NCI-H2196 treated with DMSO at 0.1 percent for 48 hours (cell line): Measurements from ENCODE around the gene ANKMY2.
"Not testable (repeated sequence)": the region's sequence is repeated elsewhere in the genome, so short reads cannot be mapped to it uniquely, and the experiment has no call there.

ENCODE experiments used
- DNase-seq: peaks from one replicate; lab custom pipeline; 2025; ENCODE audit not compliant: unreplicated experiment; lab: John Stamatoyannopoulos, UW

The ANKMY2 gene

GRCh38 chr7:16645593-16646471, at the start of gene ANKMY2, which contains the start of gene BZW2:
Gene ANKMY2 (minus strand): TSS chr7:16645754. CDS start chr7:16645573, 181 bp downstream.
Gene BZW2 (plus strand): TSS chr7:16646181. CDS start chr7:16665444, 19,263 bp downstream.
- DNase-seq = peak; percentile 85

DNA sequence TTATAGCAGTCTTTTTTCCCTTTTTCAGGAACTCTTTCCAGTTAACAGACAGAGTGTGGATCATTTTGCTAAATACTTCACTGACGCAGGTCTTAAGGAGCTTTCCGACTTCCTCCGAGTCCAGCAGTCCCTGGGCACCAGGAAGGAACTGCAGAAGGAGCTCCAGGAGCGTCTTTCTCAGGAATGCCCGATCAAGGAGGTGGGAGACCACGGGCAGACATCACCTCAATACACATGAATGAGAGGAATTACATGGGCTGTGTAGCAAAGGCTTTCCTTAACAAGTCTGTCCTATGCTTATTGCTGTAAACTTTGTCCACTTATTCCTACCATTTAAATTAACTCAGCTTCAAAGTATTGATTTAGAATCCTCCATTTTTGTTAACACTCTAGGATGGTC, 49.3 kb upstream of the ANKMY2 start:
- no peak for DNase-seq

DNA sequence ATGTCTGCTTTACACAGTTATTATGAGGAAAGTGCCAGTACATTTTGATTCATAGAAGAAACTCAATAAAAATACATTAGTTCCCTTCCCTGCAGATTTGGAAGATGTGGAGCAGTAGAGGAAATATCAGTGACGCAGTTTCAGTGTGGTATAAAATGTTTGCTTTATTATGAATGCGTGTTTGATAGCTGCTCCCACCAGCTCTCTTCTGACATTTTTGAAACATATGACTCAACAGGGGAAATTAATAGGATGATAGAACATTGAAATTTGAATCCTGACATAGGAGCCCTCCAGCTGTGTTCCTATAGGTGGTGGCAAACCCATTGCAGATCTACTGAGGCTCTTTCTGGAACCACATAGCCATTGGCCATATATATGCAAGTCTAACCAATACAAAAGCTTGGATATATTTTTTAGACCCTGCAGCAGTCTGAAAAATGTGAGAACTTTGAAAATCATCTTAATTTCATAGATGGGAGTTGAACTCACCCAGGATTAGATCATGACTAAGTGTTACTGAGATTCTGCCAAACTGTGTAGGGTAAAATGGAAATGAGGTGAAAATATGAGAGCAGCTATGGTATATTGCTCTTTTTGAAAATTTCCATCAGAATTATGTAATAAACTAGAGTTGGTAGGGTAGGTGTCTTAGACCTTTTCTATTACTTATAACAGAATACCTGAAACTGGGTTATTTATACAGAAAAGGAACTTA, 48.2 kb upstream of the ANKMY2 start:
- no peak for DNase-seq

GRCh38 chr7:16691241-16691640, 45.7 kb upstream of the ANKMY2 start:
- DNase-seq = no peak

- no peak for DNase-seq
These were observed 42.7 kb upstream of the ANKMY2 start for GRCh38 chr7:16688249-16688648.

GRCh38 chr7:16685535-16685934, 40.0 kb upstream of the ANKMY2 start:
- DNase-seq = no peak

DNA sequence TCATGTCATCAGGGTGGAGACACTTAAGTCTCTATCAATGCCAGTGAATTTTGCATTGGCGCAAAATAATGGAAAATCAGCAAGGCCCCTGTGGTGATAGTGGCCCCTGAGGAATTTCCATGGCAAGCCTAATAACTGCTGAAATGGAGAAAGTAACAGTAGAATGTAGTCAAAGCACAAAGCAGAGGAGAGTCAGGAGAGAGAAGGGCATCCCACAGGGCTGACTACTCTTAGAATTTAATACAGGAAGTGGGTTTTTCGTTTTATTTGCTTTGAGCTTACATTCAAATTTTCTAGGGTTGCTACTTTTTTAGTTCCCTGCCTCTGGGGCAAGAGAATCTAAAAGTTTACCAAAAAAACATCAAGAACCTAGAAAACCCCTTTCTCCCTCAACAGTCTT, 39.4 kb upstream of the ANKMY2 start:
- no peak for DNase-seq

- not testable (repeated sequence) for DNase-seq
These were observed 33.4 kb upstream of the ANKMY2 start for GRCh38 chr7:16678645-16679566.

DNA sequence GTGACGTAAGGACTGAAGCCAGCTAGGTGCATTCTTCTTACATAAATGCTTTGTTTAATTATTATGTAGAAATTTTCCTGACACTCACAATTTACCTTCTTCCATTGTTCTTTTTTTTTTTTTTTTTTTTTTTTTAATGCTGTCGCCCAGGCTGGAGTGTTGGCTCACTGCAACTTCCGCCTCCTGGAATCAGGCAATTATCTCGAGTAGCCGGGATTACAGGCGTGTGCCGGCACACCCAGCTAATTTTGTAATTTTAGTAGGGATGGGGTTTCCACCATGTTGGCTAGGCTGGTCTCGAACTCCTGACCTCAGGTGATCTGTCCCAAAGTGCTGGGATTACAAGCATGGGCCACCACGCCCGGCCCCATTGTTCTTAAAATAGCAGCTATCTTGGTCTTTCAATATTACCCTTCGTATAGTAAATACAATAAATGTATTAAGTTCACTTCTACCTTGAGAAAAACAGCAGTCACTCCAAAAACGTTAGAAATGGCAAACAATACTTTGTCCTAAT, 32.5 kb upstream of the ANKMY2 start:
- DNase-seq = no peak

- no peak for DNase-seq
These were observed 29.7 kb upstream of the ANKMY2 start for GRCh38 chr7:16675277-16675676.

DNA sequence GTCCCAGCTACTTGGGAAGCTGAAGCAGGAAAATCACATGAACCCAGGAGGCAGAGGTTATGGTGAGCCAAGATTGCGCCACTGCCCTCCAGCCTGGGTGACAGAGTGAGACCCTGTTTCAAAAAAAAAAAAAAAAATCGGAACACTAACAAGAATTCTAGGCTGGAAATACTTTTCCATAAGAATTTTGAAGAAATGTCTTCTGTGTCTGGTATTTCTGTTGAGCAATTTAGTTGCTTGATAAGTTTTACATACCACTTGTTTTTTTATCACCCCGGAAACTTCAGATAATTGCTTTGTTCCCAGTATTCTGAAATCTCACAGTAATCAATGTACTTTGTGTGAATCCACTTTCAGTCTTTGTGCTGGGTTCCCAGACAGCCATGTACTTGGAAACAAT, 26.3 kb upstream of the ANKMY2 start:
- no peak for DNase-seq

- no peak for DNase-seq
These were observed 25.3 kb upstream of the ANKMY2 start for GRCh38 chr7:16670731-16671344.

GRCh38 chr7:16670021-16670420, 24.5 kb upstream of the ANKMY2 start:
- DNase-seq = no peak

DNA sequence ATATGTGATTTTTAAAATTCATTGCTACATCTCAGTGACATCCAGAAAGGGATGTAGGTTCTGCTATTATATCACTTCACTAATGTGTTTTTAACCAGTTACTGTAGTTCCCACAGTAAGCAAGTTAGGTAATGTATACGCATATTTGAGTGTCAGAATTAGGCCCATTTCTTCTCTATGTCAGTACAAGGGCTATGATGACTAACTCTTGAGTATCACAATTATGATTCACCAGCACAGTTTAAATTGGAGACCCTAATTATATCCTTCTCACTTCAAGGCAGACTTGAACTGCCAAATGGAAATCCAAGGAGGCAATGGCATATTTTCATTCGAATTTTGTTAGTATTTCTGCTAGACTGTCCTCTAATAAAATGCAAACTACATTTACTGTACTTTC, 24.0 kb upstream of the ANKMY2 start:
- DNase-seq = no peak

DNA sequence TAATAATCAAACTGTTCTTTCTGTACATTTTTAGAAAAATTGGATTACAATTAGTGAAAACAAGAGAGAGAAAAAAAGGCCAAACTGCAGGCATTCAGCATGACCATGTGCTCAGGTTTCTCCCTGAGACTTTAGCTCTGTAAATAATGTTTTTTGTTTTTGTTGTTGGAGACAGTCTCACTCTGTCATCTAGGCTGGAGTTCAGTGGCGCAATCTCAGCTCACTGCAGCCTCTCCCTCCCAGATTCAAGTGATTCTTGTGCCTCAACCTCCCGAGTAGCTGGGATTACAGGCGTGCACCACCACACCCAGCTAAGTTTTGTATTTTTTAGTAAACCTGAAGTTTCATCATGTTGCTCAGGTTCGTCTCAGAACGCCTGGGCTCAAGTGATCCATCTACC, 23.4 kb upstream of the ANKMY2 start:
- DNase-seq = no peak

GRCh38 chr7:16668049-16668858, 22.7 kb upstream of the ANKMY2 start:
- DNase-seq = no peak

- DNase-seq = no peak
These were observed 21.8 kb upstream of the ANKMY2 start for GRCh38 chr7:16667355-16667754.

- no peak for DNase-seq
These were observed 16.4 kb upstream of the ANKMY2 start for GRCh38 chr7:16661924-16662323.

DNA sequence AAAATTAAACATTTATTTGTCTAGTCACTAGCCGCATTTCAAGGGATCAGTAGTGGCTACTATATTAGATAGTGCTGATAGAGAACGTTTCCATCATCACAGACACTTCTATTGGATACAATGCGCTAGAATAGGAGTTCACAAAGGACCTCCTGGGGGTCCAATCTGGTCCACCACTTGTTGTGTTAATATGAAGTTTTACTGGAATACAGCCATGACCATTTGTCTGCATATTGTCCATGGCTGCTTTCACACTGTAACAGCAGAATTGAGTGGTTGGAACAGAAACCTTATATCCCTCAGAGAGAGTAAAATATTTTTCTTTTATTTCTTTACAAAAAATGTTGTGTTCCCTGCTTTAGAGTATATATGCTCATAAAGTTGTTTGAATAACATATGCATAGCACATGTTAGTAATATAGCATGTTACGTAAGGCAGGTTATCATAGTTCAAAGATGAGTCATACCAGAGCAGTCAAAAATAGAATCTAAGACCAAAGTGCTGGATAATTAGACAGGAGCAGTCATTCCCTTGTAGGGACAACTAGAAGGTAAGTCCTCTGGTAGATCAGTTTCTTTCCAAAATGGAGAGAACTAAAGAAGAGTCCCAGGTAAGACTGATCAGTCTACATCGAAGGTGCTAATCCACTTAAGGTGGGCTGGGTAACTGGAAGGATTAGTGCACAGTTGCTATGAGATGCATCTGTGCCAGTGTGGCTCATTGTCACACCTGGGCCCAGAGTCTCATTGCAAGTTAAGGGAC, 15.3 kb upstream of the ANKMY2 start:
- DNase-seq = no peak
